Muscle layer of colon (tissue), 2 donors: ENCODE results near the gene SNX30.

Source experiments
- H3K27ac ChIP-seq: one replicate; pipeline ENCODE4 v1.7.0; 2013; ENCODE audit warnings: low read depth, mild to moderate bottlenecking, low read length, moderate library complexity
- H3K27me3 ChIP-seq, 2 donors: one replicate each; pipeline ENCODE4 v1.7.0; 2013; ENCODE audit warnings: low read length in 2 of 2, mild to moderate bottlenecking in 2 of 2; ENCODE audit not compliant: insufficient read depth in 2 of 2, control insufficient read depth in 1 of 2
- H3K36me3 ChIP-seq: one replicate; pipeline ENCODE4 v1.7.0; 2013; ENCODE audit warnings: mild to moderate bottlenecking, low read length; ENCODE audit not compliant: insufficient read depth
- H3K4me1 ChIP-seq: one replicate; pipeline ENCODE4 v1.7.0; 2013; ENCODE audit warnings: mild to moderate bottlenecking, low read length; ENCODE audit not compliant: insufficient read depth
- H3K4me3 ChIP-seq, 2 donors: one replicate each; pipeline ENCODE4 v1.7.0; 2013; ENCODE audit warnings: low read length in 2 of 2, low read depth in 1 of 2, mild to moderate bottlenecking in 1 of 2, moderate library complexity in 1 of 2
- H3K9ac ChIP-seq: one replicate; pipeline ENCODE4 v1.7.0; 2013; ENCODE audit warnings: low read length
- H3K9me3 ChIP-seq: one replicate; pipeline ENCODE4 v1.7.0; 2013; ENCODE audit warnings: mild to moderate bottlenecking, low read length
- donor health status: abdominal sarcoma.
- donor health status: Adenocarcinoma of cecum.

Gene SNX30

DNA sequence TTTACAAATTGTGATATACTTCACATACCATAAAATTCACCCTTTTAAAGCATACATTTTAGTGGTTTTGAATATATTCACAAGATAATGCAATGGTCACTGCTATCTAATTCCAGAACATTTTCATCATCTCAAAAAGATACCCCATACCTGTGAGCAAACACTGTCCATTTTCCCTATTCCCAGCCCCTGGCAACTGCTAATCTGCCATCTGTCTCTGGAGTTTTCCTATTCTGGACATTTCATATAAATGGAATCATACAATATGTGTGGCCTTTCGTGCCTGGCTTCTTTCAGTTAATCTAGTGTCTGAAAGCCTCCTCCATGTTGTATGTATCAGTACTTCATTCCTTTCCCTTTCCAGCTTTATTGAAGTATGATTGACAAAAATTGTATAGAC is 14.7 kb downstream of the SNX30 start:
- H3K9ac ChIP-seq = no peak overlapping the region
- no peak overlapping the region for H3K4me3 ChIP-seq
- peaks cover 1% of the 10 kb centered on the region for H3K4me1 ChIP-seq
- H3K27me3 ChIP-seq = no peaks in the 10 kb centered on the region
- no peaks in the 10 kb centered on the region for H3K36me3 ChIP-seq
- H3K9me3 ChIP-seq = no peaks in the 10 kb centered on the region
- H3K27ac ChIP-seq = no peak overlapping the region

DNA sequence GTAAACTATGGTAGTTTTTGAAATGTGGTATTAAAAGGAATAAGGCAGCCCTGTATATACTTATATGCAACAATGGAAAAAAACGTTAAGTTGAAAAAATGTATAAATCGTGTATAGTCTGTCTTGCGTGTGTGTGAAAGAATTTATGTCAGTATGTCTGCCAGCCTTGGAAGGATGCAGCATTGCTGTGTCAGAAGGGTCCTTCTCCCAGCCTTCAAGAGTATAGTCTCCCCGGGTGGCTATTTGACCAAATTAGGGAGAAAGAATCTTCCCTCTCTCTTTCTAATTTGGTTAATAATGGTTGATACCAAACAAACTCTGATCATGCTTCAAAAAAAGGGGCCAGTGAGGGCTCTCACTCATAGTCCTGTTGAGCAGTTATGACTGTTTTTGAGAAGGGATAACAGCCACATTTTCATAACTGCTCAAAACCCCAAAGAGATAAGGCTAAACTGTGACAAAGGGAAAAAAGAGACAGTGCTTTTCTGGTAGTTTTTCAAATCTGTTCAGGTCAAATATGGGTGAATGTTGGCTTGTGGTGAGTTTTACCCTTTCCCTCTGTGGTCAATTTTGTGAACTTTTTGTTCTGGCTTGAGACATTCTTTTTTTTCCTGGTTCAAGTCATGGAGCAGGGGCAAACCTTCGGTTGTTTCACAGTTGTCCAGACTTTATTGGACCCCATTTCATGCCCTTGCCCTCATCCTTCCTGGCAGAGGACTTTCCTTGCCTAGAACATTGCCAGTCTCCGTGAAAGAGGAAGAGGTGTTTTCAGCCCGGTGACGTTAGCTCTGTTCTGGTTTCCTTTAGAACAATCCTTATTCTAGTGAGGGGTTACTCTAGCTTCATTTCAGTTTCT is 21.0 kb downstream of the SNX30 start:
- Histone ChIP-seq H3K4me3 (no peak overlapping the region), H3K27ac (no peak overlapping the region), H3K4me1 (peaks cover 28% of the 10 kb centered on the region), H3K36me3 (no peaks in the 10 kb centered on the region), H3K27me3 (no peaks in the 10 kb centered on the region), H3K9me3 (no peaks in the 10 kb centered on the region), H3K9ac (no peak overlapping the region)

DNA sequence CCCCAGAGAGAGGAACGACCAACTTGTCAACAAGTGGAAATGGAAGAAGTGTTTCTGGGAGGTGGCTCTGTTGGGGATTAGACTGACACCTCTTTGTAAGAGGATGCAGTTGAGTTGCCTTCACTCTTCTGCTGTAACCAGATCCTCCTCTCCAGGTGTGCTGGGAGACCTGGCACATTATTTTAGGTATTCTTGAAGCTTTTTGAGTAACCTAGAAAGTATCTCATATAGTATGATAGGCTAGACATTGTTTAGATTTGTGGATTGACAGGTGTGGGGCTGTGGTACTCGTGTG is 21.6 kb downstream of the SNX30 start:
- Histone ChIP-seq H3K9ac (no peak overlapping the region), H3K27ac (no peak overlapping the region), H3K4me1 (peaks cover 28% of the 10 kb centered on the region), H3K9me3 (no peaks in the 10 kb centered on the region), H3K4me3 (no peak overlapping the region), H3K27me3 (no peaks in the 10 kb centered on the region), H3K36me3 (no peaks in the 10 kb centered on the region)

DNA sequence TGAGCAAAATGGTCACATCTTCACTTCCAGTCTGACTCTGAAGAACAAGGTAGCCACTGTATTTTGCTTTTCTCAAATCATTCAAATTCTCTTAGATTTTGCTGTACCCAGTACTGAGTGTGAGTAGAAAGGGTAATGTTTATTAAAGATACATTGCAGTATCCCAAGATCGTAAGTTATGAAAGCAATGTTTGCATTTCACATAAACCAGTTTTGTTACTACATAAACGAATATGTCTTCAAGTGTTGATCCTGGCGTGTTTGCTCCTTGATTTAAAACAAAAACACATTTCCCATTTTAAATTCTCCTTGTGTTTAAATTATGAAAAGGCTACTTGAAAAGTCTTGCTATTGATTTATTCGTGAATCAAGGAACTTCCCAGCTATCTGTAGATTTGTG is 22.0 kb downstream of the SNX30 start:
- no peak overlapping the region for H3K27ac ChIP-seq
- H3K27me3 ChIP-seq = no peaks in the 10 kb centered on the region
- H3K4me3 ChIP-seq = no peak overlapping the region
- H3K9me3 ChIP-seq = no peaks in the 10 kb centered on the region
- H3K9ac ChIP-seq = no peak overlapping the region
- H3K4me1 ChIP-seq = peaks cover 28% of the 10 kb centered on the region
- H3K36me3 ChIP-seq = no peaks in the 10 kb centered on the region

DNA sequence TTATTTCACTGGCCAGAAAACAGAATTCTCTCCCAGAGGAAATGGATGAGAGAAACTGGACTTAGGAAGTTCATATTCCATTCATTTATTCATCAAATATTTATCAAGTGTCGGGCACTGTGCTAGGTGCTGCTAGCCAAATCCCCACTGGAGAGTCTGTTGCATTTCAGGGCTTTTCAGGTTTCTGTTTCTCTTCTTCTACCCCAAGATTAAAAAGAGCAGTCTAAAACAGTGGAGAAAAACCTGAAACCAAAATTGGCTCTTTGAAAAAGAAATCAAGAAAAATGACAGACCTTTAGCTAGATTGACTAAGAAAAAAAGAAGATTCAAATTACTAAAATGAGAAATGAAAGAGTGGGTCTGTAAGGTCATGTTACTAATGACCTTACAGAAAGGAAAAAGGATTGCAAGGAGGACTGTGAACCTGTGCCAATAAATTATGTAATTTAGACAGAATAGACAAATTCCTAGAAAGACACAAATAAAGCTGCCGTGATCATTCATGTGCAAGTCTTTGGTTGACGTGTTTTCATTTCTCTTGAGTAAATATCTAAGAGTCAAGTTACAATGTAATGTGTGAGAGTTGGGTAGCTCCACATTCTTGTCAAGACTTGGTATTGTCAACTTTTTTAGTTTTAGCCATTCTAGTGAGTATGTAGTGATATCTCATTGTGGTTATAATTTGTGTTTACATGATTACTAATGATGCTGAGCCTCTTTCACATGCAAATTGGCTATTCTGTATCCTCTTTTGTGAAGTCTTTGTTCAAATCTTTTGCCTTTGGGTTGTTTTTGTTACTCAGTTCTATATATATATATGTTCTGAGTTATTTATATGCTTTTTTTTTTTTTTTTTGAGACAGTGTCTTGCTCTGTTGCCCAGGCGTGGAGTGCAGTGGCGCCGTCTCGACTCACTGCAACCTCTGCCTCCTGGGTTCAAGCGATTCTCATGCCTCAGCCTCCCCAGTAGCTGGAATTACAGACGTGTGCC is 23.7 kb downstream of the SNX30 start:
- Histone ChIP-seq H3K9me3 (no peaks in the 10 kb centered on the region), H3K27me3 (no peaks in the 10 kb centered on the region), H3K9ac (no peak overlapping the region), H3K4me3 (no peak overlapping the region), H3K36me3 (no peaks in the 10 kb centered on the region), H3K4me1 (peaks cover 28% of the 10 kb centered on the region), H3K27ac (no peak overlapping the region)

DNA sequence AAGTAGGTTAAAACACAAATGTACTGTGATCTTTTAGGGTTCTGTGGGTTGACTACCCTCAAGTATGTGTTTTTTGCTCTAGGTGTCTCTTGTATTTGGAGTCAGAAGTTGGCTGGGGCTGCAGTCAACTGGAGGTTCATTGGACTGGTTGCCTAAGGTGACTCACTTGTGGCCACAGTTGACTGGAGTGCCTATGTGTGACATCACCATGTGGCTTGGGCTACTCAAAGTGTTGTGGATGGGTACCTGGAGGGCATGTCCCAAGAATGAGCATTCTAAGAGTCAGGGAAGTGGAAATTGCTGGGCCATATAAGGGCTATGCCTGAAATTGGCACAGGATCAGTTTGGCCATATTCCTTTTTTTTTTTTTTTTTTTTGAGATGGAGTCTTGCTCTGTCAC is 27.4 kb downstream of the SNX30 start:
- H3K27me3 ChIP-seq = no peaks in the 10 kb centered on the region
- no peak overlapping the region for H3K4me3 ChIP-seq
- H3K9ac ChIP-seq = no peak overlapping the region
- peaks cover 13% of the 10 kb centered on the region for H3K4me1 ChIP-seq
- H3K36me3 ChIP-seq = no peaks in the 10 kb centered on the region
- H3K9me3 ChIP-seq = no peaks in the 10 kb centered on the region
- H3K27ac ChIP-seq = no peak overlapping the region

DNA sequence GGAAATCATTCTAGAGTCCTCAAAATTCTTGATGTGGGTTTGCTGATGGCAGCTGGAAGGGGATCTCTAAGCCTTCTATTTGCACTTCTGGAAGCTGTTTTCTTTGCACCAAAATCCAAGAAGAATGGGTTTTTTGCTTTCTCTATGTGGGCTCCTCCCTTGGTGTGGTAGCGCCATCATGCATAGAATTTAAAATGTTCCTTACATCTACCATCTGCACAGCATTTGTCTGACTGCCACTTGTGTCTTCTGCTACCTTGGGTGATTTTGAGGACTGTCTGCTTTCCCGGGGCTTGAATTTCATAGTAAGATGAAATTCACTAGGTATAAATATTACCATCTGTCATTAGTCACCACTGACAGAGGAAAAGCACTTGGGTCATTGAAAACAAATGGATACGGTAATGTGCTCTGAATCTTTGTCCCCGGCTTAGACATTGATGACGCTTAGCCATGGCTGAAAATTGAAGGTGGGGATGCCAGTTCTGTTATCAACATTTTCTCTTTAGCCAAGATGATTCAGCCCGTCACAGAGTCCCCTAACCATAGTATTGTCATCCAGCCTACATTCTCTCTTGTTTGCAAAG is 30.0 kb downstream of the SNX30 start:
- H3K9me3 ChIP-seq = no peaks in the 10 kb centered on the region
- no peaks in the 10 kb centered on the region for H3K27me3 ChIP-seq
- no peak overlapping the region for H3K27ac ChIP-seq
- no peak overlapping the region for H3K4me3 ChIP-seq
- H3K9ac ChIP-seq = no peak overlapping the region
- H3K4me1 ChIP-seq = peaks cover 11% of the 10 kb centered on the region
- H3K36me3 ChIP-seq = no peaks in the 10 kb centered on the region

DNA sequence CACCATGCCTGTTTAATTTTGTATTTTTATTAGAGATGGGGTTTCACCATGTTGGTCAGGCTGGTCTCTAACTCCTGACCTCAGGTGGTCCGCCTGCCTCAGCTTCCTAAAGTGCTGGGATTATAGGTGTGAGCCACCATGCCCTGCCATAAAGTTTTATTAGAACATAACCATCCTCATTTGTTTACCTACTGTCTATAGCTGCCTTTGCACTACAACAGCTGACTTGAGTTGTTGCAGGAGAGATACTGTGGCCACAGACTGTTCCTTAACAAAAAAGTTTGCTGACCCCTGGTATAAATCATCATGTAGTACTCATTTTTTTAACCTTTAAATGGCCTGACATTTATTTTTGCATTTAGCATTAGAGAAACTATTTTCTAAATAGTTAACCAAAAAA is 31.7 kb downstream of the SNX30 start:
- no peak overlapping the region for H3K9ac ChIP-seq
- H3K4me3 ChIP-seq = no peak overlapping the region
- peaks cover 11% of the 10 kb centered on the region for H3K4me1 ChIP-seq
- H3K27me3 ChIP-seq = no peaks in the 10 kb centered on the region
- H3K9me3 ChIP-seq = no peaks in the 10 kb centered on the region
- H3K27ac ChIP-seq = no peak overlapping the region
- H3K36me3 ChIP-seq = no peaks in the 10 kb centered on the region

DNA sequence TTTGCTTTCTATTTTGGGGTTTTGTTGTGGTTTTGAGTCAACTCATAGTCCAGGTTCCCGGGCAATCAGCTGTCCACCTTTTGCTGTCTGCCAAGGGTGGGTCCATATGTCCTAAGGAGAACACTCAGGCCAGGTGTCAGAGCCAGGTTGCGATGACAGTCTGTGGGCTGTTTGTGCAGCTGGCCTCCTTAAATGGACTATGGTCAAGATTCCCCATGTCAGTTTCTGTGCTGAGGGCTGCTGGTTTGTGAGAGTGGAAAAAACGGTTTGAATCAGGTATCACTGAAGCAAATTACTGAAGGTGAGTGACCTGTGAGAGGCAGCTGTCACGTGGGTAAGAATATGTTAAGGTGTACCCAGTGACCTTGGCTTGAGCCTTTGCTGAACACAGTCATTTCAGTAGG is 33.0 kb downstream of the SNX30 start:
- Histone ChIP-seq H3K36me3 (no peaks in the 10 kb centered on the region), H3K27ac (no peak overlapping the region), H3K4me1 (peaks cover 17% of the 10 kb centered on the region), H3K4me3 (no peak overlapping the region), H3K9ac (no peak overlapping the region), H3K27me3 (no peaks in the 10 kb centered on the region), H3K9me3 (no peaks in the 10 kb centered on the region)

DNA sequence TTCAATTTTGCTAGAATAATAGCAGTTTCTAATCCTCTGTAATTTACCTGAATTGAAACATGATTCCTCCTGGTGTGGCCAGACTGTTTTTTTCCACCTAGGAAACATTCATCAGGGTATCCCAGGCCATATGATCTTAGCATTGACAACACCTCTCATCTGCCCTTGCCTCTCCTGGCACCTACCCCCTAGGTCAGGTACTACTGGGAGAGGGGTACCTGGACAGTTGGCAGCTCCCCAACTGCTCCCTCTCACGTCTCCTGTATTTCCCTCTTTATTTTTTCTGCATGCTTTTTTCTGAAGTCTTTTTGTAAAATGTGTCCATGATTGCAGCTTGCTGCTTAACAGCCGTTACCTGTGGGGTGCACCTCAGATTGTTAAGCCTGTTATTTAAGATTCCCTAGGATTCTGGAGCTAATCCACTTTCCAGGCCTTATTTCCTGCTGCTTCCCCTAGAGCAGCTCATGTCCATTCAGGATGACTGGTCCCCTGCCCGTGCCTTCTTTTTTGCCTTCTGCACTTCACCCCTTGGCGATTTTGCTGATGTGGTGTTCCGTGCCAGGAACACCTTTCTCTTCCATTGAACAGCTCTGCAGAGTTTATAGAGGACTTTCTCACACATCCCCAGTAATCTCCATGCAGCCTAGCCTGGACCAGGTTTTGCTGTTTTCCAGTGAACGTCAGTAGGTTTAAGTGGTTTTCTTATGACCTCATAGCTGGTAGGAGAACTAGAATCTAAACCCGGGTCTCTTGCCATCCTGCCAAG is 33.6 kb downstream of the SNX30 start:
- H3K4me1 ChIP-seq = peaks cover 24% of the 10 kb centered on the region
- no peaks in the 10 kb centered on the region for H3K27me3 ChIP-seq
- H3K36me3 ChIP-seq = no peaks in the 10 kb centered on the region
- H3K9ac ChIP-seq = no peak overlapping the region
- H3K9me3 ChIP-seq = no peaks in the 10 kb centered on the region
- H3K4me3 ChIP-seq = no peak overlapping the region
- H3K27ac ChIP-seq = no peak overlapping the region

DNA sequence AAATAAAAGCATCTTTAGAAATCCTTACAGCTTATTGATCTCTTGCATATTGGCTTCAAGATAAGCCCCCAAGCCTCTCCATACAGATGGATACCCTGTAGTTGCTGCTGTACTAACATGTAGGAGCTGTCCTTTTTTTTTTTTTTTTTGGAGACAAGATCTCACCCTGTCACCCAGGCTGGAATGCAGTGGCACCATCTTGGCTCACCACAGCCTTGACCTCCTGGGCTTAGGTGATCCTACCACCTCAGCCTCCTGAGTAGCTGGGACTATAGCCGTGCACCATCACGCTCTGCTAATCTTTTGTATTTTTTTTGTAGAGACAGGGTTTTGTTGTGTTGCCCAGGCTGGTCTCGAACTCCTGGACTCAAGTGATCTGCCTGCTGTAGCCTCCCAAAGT is 35.4 kb downstream of the SNX30 start:
- Histone ChIP-seq H3K4me1 (peaks cover 37% of the 10 kb centered on the region), H3K36me3 (no peaks in the 10 kb centered on the region), H3K27ac (no peak overlapping the region), H3K27me3 (no peaks in the 10 kb centered on the region), H3K4me3 (no peak overlapping the region), H3K9me3 (no peaks in the 10 kb centered on the region), H3K9ac (no peak overlapping the region)
